Embryonic facial prominence (tissue), 1 donor: Measurements from ENCODE around the gene RERE.

Experiments
- DNase-seq: peaks from one replicate; pipeline ENCODE4 v3.0.0-alpha.2; 2016; ENCODE audit errors: extremely low spot score

The RERE gene

DNA sequence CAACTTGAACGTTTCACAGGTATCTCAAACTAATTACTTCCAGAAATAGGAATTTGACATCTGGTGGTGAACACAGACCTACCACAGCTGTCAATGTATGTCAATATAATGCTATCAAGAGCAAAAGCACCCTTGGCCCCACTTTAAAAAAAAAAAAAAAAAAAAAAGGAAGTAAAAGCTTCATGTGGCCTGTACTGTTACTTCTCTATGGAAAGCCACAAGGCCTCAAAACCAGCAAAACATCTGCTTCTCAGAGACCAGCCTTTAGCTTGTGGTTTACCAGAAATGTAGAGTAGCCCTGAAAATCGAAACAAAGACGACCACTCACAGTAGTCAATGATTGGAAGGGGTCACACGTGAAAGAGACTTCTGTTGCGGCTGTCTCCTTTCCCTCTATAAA lies 389.9 kb downstream of the RERE start:
- no peak for DNase-seq

DNA sequence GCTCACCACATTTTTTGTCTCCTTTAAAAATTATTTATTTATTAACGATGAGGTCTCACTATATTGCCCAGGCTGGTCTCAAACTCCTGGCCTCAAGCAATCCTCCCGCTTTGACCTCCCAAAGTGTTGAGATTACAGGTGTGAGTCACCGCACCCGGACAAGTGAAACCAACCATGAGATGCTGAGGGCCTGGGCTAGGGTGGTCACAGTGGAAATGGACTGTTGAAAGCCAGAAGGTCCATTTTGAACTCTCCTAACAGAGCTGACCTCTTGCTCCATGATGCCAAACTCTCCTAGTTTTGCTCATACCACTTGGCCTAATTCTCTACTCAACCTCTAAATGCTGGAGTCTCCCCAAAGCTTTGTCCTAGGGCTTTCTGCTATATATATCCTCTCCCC lies 390.4 kb downstream of the RERE start:
- no peak for DNase-seq

DNA sequence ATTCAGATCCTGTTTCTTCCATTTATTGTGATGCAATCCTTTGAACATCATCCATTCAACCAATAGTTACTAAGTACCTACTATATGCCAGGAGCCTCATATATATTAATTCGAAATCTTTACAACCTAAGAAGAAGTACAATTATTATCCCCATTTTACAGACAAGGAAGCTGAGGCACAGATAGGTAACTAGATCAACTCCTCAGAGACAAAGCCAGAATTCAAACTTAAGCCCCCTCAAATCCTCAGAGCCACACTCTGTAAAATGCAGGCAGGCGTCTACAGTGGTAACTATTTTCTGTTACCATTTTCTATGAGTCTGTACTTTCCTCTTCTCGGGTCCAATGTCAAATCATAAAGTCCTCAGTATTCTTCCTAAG lies 391.7 kb downstream of the RERE start:
- no peak for DNase-seq

DNA sequence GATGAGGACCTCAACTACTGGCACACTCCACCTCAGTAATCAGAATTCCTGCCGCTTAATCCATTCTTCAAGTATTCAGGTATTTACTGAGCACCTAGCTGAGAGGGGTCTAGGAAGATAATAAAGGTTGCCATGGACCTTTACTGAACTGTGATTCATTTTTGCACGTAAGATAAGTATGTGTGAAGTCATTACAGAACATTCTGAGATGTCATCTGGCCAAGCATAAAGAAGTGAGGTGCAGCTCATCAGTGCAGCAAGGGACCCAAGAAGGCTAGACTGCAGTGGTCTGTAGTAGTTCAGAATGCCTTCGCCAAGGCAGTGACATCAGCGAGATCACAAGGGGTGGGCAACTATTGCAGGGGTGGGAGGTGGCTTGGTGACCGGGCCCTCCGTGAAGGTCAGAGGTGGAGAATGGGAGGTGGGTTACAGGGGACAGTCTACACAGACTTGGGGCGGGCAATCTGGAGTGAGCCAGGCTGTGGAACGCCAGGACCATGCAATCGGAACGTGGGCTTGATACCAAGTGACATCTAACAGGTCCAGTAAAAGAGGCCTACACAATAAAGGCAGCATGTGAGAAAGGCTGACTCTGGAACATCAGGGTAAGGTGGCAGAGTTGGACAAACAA lies 392.2 kb downstream of the RERE start:
- DNase-seq = no peak

DNA sequence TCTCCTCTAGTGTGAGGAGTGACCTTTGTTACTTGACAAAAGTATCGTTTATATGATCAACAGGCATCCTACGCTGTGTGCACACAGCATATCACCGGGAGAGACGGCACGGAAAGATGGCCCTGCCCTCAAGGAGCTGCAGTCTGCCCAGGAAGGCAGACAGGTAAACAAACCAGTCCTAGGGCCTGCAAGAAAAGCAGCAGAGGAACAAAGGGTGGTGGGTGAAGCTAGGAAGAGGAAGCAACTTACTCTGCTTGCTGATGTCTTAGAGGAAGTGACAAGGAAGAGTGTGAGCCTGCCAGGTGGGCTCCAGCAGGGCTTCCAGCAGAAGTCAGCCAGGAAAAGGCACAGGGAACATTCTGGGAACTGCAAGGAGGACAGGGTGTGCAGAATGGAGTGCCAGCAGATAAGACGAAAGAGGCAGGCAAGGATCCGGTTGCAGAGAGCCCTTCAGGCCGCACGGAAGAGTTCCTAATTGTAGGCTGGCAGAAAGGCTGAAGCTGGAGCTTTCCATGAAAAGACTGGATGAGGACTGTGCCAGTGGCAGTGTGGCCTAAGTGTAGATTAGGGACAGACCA lies 392.8 kb downstream of the RERE start:
- DNase-seq = no peak

DNA sequence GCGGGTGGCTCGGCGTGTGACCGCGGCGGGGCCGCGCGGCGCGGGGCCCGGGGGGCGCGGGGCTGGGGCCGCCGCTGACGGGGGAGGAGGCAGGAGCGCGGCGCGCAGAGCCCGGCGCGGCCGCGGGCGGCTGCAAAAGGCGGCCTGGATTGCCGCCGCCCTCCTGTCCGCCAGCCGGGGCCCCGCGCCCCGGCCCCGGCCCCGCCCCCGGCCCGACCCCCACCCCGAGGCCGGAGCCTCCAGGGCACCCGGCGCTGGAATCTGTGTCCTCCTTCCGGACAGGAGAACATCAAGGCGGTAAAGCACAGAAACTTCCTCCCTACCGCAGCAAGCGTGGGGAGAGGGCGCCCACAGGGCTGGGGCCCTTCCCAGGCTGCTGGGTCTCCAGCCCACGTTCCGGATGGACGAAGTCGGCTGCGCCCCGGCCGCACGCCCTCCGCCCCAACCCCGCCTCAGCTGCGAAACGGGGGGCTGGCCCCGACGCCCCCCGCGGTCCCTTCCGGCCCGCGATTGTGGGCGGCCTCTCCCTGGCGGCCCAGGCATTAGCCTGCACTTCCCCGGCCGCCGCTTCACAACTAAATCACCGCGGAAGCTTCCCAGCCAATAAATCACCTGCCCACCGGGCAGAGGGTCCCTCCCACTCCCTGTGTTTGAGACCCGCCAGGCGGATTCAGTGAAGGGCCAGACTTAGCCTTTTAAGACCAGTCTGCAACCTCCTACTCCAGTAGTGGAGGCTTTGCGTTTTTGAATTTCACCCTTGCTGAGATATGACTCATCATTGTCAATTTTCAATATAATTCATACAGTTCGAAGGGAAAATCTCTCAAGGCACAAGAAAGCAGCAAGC lies 393.5 kb downstream of the RERE start:
- no peak for DNase-seq

DNA sequence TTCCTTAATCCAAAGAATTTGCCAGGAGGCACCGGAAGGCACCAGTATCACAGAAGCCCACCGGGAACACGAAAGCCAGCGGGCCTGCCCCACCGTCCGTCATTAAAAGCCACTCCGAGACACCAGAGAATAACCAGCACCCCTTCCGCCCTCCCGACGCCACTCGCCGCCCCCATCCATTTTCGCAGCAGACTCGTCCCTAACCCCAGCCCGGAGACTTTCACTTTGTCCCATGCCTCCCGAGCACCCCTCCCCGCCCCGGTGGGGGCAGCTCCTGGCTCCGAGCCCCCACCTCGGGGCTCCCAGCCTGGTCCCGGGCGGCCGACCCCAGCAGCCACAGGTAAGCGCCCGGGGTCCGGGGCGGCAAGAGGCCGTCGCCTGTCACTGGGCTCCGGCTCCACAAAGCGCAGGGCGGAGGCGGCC lies 394.2 kb downstream of the RERE start:
- no peak for DNase-seq

DNA sequence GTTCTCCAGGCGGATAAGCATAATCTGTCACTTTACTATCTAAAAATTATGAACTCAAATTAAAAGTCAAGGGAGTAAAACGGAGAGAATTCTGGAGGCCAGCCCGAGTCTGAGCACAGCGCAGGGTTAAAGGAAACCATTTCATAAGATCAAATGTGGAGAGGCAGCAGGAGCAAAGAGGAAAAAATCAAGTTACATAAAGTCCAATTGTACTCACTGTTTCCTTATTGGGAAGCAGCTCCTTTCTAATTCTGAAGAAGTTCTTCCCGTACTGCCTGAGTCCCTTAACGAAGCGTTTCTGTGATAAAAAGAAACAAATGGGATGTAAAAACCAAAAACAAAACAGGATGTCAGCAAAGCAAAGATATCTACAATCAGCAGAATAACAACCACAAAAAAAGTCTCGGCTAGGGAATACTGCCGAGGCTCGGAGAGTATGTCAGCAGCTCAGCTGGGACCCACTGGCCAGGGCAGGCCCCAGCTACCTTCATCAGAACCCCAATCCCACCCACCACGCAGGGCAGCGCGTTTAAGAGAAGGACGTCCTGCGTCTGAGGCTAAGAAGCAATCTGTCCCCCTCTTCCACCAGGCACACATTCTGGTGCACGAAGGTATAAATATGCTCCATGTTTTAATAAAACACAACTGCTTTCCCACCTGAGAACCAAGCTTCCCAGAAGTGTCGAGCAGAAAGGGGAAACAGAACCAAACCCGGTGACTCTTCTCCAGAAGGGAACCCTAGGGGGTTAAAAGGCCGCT lies 394.8 kb downstream of the RERE start:
- no peak for DNase-seq

DNA sequence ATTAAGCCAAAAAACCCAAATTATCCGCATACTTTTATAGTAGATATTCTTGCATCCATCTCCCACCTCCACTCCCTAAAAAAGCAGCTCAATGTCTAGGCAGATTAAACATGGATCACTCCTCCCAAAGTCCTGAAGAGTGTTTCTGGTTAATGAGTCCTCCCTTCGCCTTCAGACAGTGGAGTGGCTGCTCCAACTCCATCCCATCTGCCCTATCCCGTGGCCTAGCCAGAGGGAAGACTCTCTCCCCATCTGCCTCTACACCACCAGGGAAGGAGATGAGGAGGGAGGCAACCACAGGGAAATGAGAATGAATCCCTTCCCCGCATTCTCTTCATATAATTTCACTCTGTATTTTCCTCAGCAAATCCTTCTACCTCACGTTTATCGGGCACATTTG lies 395.7 kb downstream of the RERE start:
- DNase-seq = no peak

DNA sequence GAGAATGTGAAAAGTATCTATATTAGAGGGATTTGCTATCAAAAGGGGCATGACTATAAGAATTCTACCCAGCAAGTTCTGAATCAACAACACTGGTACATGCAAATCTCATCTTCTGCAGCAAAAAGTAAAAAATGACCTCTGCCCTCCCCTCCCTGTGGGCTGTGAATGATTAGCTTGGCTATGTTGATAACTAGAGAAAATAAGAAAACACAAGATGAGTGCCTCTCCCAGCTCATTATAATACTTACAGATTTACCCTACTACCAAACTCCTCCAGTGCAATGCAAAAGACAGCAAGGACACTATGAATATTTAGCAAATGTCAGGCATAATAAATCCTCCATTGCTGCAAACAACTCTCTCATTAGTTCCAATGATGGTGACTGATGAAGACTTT lies 397.1 kb downstream of the RERE start:
- no peak for DNase-seq

DNA sequence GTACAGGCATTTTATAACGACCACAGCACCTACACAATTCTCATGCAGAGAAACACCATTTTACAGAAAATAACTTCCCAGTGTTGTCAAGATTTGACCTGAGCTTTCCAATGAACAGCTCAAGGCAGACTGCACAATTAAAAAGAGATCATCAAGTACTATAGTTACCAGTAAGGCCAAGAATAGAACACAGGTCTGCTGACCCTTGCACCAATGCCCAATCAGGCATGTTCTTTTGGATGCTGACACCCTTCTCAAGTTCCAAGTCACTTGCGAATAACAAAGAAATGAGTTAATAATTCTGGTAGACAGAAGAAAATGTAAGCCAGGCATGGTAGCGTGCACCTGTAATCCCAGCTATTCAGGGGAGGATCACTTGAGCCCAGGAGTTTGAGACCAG lies 397.6 kb downstream of the RERE start:
- DNase-seq = no peak

DNA sequence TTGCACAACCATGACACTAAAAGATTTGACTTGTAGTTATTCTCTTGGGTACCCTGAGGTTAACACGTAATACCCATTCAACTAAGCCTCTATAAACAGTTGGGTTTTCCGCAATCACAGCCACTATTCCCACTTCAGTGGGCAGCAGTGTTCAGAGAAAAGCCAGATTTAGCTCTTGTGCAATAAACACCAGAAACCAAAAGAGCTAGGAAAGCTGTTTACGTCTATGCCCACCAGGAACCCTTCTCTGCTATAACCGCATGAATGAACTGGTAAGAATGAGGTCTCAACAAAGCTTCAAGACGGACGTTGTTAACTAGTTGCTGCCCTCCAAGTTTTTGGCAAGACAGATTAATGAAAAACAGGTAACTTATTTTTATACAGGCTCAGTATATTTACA lies 398.3 kb downstream of the RERE start:
- DNase-seq = no peak

DNA sequence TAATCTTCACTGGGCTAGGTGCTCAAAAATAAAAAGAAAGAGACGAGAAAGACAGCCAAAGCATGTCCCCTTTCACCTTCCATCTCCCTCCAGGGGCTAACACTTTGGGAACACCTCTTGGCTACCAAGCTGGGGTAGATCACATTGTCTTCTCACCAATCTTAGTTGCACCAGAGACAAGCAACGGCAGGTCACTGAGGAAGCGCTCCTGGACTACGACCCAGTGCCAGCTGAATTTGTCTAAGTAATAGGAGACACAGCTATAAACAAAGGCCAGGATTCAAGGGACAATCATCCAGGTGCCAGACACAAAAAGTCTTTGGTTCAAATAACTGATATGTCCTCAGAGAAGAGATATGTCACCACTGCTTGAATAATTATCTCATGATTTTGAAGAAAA lies 399.1 kb downstream of the RERE start:
- DNase-seq = no peak

DNA sequence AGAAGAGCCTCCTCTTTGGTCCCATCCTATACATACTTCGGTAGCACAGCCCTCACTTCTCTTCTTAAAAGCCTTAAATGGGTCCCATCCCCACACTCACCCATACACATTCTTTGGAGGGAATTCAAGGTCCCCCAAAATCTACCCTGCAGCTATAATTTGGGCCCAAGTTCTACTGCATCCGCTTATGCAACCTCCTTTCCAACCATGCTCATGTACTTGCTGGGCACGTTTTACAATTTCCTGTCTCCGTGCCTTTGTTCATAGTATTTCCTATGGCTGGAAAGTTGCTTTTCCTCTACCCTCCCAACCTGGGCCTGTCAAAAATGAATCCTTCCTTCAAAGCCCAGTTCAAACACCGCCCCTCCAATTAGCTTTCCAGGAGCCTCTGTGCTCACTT lies 399.8 kb downstream of the RERE start:
- DNase-seq = no peak

DNA sequence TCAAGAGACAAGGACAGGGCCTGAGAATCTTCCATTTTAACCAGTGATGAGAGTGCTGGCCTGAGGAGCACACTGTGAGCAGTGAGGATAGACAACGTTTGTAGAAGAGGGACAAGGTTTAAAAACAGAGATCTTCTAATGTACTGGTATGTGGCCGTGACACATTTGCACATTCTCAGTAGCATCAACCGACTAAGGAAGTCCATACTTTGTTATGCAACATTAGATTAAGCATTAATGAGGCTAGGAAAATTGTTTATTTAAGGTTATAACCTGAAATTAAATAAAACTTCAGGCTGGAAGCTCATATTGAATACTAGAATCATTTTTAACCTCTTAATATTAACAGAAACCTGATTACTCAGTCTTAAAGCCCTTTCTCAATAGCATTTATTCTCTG lies 400.6 kb downstream of the RERE start:
- DNase-seq = no peak

DNA sequence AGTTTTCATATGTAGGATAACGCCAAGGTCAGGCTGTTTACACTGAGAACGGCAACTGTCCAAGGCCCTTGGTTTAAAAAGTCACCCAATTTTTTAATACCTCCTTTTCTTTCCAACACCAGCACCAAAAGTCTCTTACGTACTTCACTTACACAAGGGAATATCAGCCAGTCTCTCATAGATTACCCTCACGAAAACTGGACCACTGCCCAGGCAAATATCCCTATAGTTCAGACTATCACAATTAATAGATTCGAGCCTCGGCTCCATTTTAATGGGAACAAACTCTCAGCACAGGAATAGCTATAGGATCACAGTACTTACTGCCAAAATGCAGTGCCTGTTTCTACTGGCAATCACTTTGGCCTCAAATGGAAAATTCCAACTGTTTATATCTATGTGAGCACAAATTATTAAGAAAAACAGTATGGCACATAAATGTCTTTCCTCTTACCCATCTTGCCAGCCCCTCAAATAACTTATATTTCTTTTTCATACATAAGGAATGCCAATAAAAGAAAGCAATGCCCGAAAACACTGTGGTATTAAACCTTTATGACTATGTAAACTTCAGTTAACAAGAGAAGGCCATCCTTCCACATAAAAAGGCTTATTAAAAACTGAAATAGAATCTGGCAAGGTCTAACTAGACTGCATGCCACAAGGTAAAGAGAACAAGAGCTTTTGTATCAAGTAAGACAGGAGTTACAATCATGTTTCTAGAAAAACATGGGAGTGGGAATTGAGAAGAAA lies 401.7 kb downstream of the RERE start:
- DNase-seq = no peak

DNA sequence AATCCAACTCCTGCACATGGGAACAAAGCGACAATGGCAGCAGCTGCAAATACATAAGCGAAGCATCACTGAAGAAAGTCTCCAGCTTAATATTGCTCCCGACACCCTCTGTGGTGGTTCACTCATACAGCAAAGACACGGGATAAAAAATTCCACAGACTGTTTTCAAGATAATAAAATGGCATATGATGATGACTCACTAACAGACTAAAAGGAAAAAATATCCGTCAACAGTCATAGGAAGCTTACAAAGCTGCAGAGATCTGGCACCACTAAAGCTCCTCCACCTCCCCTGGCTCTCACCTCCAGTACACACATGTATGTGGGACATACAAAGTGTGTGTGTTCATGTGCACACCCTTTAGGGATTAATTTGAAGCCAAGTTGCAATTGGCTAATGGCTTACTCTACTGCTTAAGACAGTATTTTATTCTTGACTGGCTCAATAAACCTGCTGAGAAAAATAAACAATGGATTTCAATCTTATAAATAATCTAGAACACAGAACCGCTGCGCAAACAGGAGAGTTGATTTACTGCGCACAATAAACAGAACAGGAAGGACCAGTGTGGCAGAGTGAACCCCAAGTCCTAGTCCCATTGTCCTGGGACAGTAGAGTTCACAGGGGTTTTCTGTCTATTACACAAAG lies 405.1 kb downstream of the RERE start:
- DNase-seq = no peak

DNA sequence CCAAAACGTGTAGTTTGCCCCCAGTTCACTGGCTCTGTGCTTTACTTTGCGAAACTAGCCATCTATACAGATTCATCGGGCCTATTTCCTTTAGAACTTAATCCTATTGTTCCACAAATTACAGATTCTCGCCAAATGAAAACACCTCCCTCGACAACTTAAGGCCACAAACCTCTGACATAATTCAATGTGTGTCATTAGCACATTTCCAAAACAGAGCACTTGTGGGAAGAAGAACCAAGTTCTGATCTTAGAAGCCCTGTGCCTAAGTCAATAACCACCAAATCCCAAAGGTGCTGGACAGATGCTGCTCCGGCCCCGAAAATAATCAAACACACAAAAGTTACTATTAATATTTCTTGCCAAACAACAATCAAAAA lies 405.6 kb downstream of the RERE start:
- no peak for DNase-seq

DNA sequence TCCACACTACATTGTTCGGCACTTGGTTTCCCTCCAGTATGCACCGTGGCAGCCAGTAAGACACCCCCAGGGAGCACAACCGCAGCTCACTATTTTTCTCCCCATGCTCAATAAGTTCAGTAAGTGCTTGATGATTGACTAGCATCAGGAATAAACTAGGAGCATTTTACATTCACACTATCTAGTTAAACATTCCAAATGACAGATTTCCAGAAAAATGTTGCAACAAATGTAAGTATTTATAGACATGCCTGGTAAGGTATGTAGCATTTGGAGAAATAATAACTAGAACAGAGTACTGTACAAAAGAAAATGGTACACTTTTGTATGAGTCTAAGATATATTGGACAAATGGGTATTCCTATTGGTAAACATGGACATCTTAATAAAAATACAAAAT lies 406.6 kb downstream of the RERE start:
- no peak for DNase-seq

DNA sequence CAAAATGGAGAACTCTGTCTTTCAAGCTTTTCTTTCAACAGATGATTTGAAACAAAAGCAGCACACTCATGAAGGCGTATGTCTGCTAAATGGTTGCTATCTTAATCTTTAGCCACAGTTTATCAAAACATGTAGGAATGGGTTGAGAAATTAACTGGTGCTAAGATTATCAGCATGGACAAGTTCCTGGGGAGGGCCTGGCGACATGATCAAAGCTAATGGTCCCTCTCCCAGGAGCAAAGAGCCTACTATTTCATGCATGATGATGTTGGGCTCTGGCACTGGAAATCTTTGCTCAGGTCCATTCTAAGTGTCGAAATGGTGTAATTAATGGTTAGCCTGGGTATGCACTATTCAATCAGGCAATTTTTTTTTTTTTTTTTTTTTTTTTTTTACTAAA lies 407.8 kb downstream of the RERE start:
- no peak for DNase-seq

DNA sequence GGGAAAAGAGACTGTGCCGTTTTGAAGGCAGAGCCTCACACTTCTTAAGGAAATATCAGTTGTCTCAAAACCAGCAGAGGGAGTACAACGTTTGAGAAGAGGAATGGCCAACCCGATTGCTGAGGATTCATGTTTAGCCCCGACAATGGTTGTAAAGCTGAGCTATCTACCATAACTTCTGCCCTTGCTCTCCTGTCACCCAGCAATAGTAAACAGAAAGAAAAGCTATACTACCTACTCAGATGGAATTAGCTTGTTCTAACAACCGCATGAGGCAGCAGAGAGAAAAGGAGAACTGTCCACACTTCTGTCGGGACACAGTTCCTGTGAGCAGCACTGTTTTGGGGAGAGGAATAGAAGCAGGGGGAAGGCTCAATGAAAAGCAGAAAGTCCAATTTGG lies 408.3 kb downstream of the RERE start:
- DNase-seq = no peak
